ENCODE measurements around the gene ITIH2.
"Not testable (repeated sequence)": the region's sequence is repeated elsewhere in the genome, so short reads cannot be mapped to it uniquely, and the experiment has no call there.

The ITIH2 gene

DNA sequence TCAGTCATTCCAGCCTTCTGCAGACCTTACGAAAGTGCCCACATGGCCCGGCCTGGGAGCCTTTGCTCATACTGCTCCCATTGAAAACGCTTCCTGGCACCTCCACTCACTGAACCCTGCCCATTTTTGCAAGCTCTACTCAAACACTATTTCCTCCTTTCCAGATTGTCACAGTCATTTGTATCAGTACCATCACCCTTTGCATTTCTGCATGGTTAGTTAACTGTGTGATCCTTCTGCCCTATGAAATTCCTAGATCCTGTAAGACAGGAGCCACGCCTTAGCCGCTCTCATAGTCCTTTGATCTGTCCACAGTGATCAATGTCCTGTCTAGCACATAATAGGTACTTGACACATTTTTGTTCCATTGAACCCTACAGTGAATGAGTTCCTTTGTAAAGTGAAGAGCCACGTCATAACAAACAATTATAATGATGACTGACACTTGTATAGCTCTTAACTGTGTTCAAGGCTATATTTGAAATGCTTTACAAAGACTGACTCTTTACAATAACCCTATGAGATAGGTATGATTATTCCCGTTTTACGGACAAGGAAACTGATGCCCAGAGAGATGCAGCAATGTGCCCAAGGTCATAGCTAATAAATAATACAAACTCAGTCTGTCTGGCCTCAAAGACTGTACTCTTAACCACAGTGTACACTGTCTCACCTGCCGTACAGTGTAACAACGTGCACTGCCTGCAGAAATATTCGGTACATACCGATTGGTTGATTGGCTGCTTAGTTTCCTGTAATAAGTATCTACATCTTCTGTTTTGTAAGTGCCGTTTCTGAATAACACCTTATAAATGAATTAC is 16.6 kb upstream of the ITIH2 start:
- no peaks in the 10 kb centered on the region for H3K36me3 Mint-ChIP-seq
- no peak overlapping the region for H3K27ac Mint-ChIP-seq
- H3K4me1 Mint-ChIP-seq, result peaks cover 6% of the 10 kb centered on the region
- H3K9me3 Mint-ChIP-seq, result peaks cover 13% of the 10 kb centered on the region
- H3K4me3 Mint-ChIP-seq, result no peak overlapping the region
- no peak for DNase-seq
- H3K27me3 Mint-ChIP-seq, result peaks cover 19% of the 10 kb centered on the region
- CTCF ChIA-PET, result interaction anchor here (0.6 to 5.0 kb wide), 29 partner anchors 8 to 1616 kb away, joined by 3 to 74 read pairs (median 4); partner anchors contain the start of genes ATP5F1C, ITIH2 and KIN

DNA sequence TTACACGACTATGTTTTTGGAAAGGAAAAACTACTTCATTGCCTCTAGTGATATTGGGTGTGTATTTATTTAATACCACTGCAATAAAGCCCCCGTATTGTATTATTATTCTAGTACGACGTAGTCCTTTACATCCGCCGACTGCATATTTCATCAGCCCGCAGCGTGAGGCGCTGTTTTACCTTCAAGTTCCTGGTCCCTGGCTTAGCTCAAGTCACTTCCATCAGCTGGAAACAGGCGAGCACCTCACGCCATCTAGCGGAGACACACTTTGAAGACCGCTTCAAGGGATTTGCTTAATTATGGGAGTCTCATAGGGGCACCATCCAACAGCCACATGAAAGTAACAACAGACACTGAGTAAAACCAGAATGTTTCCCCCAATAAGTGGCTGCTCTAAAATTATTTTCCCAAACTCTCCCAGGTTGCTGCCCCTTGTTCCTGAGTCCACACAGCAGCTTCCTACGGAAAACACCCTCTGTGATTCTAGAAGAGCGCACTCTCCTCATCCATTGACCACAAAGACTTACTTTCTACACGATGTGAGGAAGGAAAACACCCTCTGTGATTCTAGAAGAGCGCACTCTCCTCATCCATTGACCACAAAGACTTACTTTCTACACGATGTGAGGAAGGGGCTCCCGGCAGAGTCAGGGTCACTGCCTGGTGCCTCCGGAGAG is 15.7 kb upstream of the ITIH2 start:
- CTCF ChIA-PET, result interaction anchor here (0.6 to 5.0 kb wide), 31 partner anchors 9 to 1616 kb away, joined by 3 to 74 read pairs (median 4); partner anchors contain the start of genes ATP5F1C, ITIH2 and KIN
- Mint-ChIP-seq H3K4me3 (no peak overlapping the region), H3K9me3 (peaks cover 13% of the 10 kb centered on the region), H3K27me3 (peaks cover 11% of the 10 kb centered on the region), H3K4me1 (peaks cover 6% of the 10 kb centered on the region), H3K27ac (no peak overlapping the region), H3K36me3 (no peaks in the 10 kb centered on the region)
- DNase-seq, result peak; percentile 87

DNA sequence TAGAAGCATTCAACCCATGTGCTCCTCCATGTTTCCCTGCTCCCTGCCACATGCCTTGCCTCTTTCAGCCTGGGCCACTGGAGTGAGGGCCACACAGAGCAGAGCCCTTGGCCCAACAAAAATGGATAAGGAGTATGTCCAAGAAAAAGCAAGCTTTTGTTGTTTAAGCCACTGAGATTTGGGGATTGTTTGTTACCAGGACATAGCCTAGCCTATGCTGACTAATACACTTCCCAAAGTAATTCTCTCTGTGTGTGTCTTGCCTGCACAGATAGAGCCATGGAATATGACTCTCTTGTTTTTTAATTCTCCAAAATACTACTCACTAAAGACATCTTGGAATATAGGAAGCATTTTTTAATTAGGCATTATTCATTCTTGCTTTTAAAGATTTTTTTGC is 13.5 kb upstream of the ITIH2 start:
- CTCF ChIA-PET, result interaction anchor here (4.2 to 5.0 kb wide), 2 partner anchors 162 to 164 kb away, joined by 18 to 74 read pairs; no protein-coding TSS in a partner anchor
- no peak overlapping the region for H3K4me3 Mint-ChIP-seq
- H3K36me3 Mint-ChIP-seq, result no peaks in the 10 kb centered on the region
- no peak for DNase-seq
- H3K27ac Mint-ChIP-seq, result no peak overlapping the region
- H3K27me3 Mint-ChIP-seq, result peaks cover 16% of the 10 kb centered on the region
- H3K4me1 Mint-ChIP-seq, result peaks cover 6% of the 10 kb centered on the region
- H3K9me3 Mint-ChIP-seq, result peaks cover 18% of the 10 kb centered on the region

DNA sequence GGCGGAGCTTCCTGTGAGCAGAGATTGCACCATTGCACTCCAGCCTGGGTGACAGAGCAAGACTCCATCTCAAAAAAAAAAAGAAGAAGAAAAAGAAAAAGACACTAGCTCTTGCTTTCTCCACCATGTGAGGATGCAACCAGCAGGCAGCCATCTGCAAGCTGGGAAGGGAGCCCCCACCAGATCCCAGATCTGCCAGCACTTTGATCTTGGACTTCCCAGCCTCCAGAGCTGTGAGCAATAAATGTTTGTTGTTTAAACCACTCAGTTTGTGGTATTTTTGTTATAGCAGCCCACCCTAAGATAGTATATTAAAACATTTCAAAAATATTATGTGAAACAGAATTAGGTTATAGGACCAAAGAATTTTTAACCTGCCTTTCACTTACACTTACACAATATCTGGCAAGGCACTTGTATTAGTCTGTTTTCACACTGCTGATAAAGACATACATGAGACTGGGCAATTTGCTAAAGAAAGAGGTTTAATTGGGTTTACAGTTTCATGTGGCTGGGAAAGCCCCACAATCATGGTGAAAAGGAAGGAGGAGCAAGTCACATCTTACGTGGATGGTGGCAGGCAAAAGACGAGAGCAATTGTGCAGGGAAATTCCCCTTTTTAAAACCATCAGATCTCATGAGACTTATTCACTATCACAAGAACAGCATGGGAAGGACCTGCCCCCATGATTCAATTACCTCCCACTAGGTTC is 12.1 kb upstream of the ITIH2 start:
- CTCF ChIA-PET, result interaction anchor here (0.9 kb wide), 1 partner anchor 14 kb away, joined by 3 read pairs; no protein-coding TSS in a partner anchor
- Mint-ChIP-seq H3K9me3 (peaks cover 18% of the 10 kb centered on the region), H3K27me3 (peaks cover 16% of the 10 kb centered on the region)
- not testable (repeated sequence) for H3K4me3 Mint-ChIP-seq, H3K36me3 Mint-ChIP-seq, H3K27ac Mint-ChIP-seq, H3K4me1 Mint-ChIP-seq, DNase-seq

DNA sequence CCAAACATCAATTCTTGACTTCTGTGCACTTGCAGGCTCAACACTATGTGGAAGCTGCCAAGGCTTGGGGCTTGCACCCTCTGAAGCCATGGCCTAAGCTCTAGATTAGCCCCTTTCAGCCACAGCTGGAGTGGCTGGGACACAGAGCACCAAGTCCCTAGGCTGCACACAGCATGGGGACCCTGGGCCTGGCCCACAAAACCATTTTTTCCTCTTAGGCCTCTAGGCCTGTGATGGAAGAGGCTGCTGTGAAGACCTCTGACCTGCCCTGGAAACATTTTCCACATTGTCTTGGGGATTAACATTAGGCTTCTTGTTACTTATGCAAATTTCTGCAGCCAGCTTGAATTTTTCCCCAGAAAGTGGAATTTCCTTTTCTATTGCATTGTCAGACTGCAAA is 10.7 kb upstream of the ITIH2 start:
- H3K27ac Mint-ChIP-seq, H3K27me3 Mint-ChIP-seq, DNase-seq, H3K36me3 Mint-ChIP-seq, H3K4me1 Mint-ChIP-seq, H3K4me3 Mint-ChIP-seq, CTCF ChIA-PET: not testable (repeated sequence)
- H3K9me3 Mint-ChIP-seq, result peaks cover 18% of the 10 kb centered on the region

DNA sequence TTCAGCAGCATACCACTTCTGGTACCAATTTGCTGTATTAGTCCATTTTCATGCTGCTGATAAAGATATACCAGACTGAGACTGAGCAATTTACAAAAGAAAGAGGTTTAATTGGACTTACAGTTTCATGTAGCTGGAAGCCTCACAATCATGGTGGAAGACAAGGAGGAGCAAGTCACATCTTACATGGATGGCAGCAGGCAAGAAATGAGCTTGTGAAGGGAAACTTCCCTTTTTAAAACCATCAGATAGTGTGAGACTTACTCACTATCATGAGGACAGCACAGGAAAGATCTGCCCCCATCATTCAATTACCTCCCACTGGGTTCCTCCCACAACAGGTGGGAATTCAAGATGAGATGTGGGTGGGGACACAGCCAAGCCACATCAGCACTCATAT is 9.9 kb upstream of the ITIH2 start:
- DNase-seq, H3K36me3 Mint-ChIP-seq, H3K4me1 Mint-ChIP-seq, H3K27ac Mint-ChIP-seq, H3K27me3 Mint-ChIP-seq, H3K4me3 Mint-ChIP-seq: not testable (repeated sequence)
- H3K9me3 Mint-ChIP-seq, result peaks cover 18% of the 10 kb centered on the region
- CTCF ChIA-PET, result interaction anchor here (0.7 kb wide), 1 partner anchor 883 kb away, joined by 3 read pairs; no protein-coding TSS in a partner anchor

DNA sequence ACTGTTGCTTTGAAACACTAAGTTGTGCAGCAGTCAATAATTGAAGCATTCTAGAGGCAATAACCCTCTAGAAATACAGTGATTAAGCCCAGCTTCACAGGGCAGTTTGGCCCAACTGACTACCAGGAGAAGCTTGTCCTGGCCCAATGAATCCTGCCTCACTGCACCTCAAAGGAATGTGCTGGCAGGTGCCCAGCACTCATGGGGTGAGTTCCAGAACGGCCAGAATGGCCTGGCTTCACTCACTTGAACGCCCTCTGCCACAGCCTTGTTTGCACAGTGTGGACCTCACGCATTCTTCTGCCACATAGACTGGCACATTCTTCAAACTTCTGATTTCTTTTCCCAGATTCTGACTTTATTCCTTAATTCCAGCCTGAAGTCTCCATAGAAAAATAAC is 6.6 kb upstream of the ITIH2 start:
- CTCF ChIA-PET, result no interaction called here
- no peaks in the 10 kb centered on the region for H3K4me1 Mint-ChIP-seq
- DNase-seq, result no peak
- no peaks in the 10 kb centered on the region for H3K36me3 Mint-ChIP-seq
- H3K27ac Mint-ChIP-seq, result no peak overlapping the region
- H3K4me3 Mint-ChIP-seq, result no peak overlapping the region
- peaks cover 6% of the 10 kb centered on the region for H3K9me3 Mint-ChIP-seq
- H3K27me3 Mint-ChIP-seq, result peaks cover 11% of the 10 kb centered on the region

DNA sequence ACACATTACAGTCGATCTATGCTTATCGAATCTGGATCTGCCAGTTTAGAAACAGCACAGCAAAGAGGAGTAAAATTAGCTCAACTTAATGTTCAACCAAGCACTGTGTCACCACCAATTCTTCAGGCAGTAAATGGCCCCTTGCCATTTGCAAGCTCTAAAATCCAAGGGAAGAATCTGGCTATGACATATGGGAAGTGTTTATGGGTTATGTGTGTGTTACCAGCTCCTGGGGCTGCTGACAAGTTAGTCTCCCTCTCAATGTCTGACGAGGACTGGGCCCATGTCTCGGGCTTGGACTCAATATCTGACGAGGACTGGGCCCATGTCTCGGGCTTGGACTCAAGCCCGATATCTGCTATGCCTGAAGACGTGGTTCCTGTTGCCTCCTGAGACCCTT is 5.7 kb upstream of the ITIH2 start:
- H3K27ac Mint-ChIP-seq, result no peak overlapping the region
- no peak for DNase-seq
- no peaks in the 10 kb centered on the region for H3K36me3 Mint-ChIP-seq
- H3K4me1 Mint-ChIP-seq, result no peaks in the 10 kb centered on the region
- peaks cover 5% of the 10 kb centered on the region for H3K9me3 Mint-ChIP-seq
- CTCF ChIA-PET, result interaction anchor here (2.7 kb wide), 1 partner anchor 10 kb away, joined by 15 read pairs; no protein-coding TSS in a partner anchor
- H3K27me3 Mint-ChIP-seq, result peaks cover 18% of the 10 kb centered on the region
- no peak overlapping the region for H3K4me3 Mint-ChIP-seq

DNA sequence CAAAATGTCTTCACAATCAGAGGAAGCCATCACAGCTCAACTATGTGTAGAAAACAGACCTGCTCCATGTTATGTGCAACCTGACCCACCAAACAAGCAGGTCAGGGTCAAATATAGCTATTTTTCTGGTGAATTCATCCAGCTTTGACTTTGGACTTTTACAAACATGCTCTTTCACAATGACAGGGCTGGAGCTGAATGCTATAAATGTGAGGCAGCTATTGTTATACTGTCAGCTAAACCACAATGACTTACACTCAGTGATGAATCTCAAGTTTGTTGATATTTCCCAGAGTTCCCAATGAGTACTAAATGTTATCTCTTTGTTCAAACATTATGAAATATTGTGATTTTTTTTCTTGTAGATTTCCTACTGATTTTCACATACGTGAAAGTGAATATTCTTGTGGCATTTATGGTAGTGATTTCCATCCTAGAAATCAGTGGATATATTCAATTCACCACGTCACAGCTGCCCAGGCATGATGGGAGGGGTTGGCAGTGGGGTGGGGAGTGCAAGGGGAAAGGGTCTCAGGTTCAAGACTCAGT is 2.5 kb upstream of the ITIH2 start:
- no peaks in the 10 kb centered on the region for H3K9me3 Mint-ChIP-seq
- CTCF ChIA-PET, result no interaction called here
- H3K27me3 Mint-ChIP-seq, result peaks cover 23% of the 10 kb centered on the region
- no peak for DNase-seq
- no peak overlapping the region for H3K4me3 Mint-ChIP-seq
- H3K27ac Mint-ChIP-seq, result no peak overlapping the region
- no peaks in the 10 kb centered on the region for H3K36me3 Mint-ChIP-seq
- no peaks in the 10 kb centered on the region for H3K4me1 Mint-ChIP-seq

DNA sequence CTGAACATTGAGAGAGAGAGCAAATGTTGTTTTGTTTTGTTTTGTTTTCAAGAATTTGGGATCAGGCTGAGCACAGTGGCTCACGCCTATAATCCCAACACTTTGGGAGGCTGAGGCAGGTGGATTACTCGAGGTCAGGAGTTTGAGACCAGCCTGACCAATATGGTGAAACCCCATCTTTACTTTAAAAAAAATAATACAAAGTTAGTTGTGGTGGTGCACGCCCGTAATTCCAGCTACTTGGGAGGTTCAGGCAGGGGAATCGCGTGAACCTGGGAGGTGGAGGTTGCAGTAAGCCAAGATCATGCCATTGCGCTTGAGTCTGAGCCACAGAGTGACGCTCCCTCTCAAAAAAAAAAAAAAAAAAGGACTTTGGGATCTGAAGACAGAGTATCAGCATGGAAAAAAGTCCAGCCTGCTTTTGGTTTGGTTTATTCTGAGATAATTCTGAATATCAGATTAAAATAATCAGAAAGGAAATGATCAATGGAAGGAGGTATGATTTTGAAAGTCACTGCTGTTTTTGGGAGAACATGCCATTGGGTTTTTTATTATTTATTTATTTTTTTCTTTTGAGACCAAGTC is 1.9 kb upstream of the ITIH2 start:
- no peak for DNase-seq
- CTCF ChIA-PET, result no interaction called here
- H3K4me3 Mint-ChIP-seq, result no peak overlapping the region
- peaks cover 26% of the 10 kb centered on the region for H3K27me3 Mint-ChIP-seq
- no peaks in the 10 kb centered on the region for H3K9me3 Mint-ChIP-seq
- H3K36me3 Mint-ChIP-seq, result no peaks in the 10 kb centered on the region
- H3K4me1 Mint-ChIP-seq, result no peaks in the 10 kb centered on the region
- H3K27ac Mint-ChIP-seq, result no peak overlapping the region

DNA sequence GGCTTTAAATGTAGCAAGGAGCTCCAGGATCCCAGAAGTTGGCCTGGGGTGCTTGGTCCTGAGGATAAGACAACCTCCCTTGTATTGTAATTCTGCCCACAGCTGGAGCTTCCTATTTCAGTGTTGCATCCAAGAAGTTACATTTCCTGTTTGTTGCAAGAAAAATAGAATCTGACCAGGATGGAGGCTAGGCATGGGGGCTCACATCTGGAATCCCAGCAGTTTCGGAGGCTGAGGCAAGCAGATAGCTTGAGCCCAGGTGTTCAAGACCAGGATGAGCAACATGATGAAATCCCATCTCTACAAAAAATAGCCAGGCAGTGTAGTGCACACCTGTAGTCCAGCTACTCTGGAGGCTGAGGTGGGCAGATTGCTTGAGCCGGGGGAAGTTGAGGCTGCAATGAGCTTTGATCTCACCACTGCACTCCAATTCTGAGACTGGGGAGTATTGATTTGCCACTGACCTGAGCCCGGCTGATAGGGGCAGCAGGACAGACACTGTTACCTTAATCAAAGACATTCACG is 766 bp upstream of the ITIH2 start:
- no peak overlapping the region for H3K27ac Mint-ChIP-seq
- CTCF ChIA-PET, result interaction anchor here (1.1 kb wide), 1 partner anchor 15 kb away, joined by 3 read pairs; no protein-coding TSS in a partner anchor
- H3K4me3 Mint-ChIP-seq, result no peak overlapping the region
- DNase-seq, result no peak
- H3K27me3 Mint-ChIP-seq, result peaks cover 31% of the 10 kb centered on the region
- H3K4me1 Mint-ChIP-seq, result no peaks in the 10 kb centered on the region
- no peaks in the 10 kb centered on the region for H3K36me3 Mint-ChIP-seq
- no peaks in the 10 kb centered on the region for H3K9me3 Mint-ChIP-seq

DNA sequence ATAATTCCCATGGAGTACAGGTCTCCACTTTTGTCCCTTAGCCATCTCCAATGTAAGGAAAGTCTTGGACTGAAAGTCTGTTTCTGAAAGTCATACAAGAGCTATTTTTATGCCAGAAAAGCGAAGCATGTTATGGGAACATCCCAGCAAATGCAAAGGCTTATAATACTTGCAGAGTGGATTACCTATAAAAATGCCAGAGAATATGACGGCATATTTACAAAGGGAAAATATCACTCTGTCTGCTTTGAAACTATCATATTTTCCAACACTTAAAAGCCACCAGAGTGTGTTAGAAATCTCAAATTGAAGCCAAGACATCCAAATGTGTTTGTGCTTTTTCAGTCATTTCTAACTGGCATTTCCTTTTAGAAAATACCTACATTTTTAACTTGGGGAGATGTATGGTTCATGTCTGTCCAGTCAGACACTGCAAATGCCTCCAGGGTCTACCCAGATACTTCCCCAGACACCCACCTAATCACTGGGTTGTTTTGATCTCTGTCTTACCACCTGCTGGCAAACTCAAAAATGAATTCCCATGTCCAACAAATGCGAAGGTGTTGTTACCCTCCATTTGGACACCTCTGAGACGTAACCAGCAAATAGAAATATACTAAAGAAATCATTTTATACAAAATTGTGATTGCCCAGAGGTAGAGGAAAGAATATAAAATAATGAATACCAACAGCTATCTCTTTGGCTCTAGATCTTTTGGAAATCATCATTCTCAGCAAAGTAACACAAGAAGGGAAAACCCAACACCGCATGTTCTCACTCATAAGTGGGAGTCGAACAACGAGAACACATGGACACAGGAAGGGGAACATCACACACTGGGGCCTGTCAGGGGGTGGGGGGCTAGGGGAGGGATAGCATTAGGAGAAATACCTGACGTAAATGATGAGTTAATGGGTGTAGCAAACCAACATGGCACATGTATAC is 1.2 kb downstream of the ITIH2 start:
- CTCF ChIA-PET, result interaction anchor here (1.1 kb wide), 1 partner anchor 179 kb away, joined by 3 read pairs; no protein-coding TSS in a partner anchor
- Mint-ChIP-seq H3K27ac (no peak overlapping the region), H3K9me3 (no peaks in the 10 kb centered on the region), H3K27me3 (peaks cover 37% of the 10 kb centered on the region), H3K36me3 (no peaks in the 10 kb centered on the region), H3K4me3 (no peak overlapping the region), H3K4me1 (no peaks in the 10 kb centered on the region)
- DNase-seq, result no peak

DNA sequence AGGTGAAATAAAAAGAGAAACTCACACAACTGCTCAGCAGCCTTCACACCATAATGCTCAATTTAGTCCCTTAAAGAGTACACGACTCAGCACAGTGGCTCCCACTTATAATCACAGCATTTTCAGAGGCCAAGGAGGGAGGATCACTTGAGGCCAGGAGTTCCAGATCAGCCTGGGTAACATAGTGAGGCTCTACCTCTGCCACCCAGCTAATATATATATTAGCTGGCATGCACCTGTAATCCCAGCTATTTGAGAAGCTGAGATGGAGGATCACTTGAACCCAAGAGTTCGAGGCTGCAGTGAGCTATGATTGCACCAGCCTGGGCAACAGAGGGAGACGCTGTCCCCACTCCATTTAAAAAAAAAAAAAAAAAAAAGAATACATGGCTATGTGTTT is 2.2 kb downstream of the ITIH2 start:
- no peaks in the 10 kb centered on the region for H3K36me3 Mint-ChIP-seq
- H3K27ac Mint-ChIP-seq, result no peak overlapping the region
- H3K9me3 Mint-ChIP-seq, result no peaks in the 10 kb centered on the region
- CTCF ChIA-PET, result interaction anchor here (0.6 to 0.7 kb wide), 2 partner anchors 14 to 17 kb away, joined by 3 read pairs; no protein-coding TSS in a partner anchor
- no peak for DNase-seq
- no peak overlapping the region for H3K4me3 Mint-ChIP-seq
- H3K4me1 Mint-ChIP-seq, result no peaks in the 10 kb centered on the region
- peaks cover 37% of the 10 kb centered on the region for H3K27me3 Mint-ChIP-seq

Measured in activated naive CD4-positive, alpha-beta T cell treated with anti-CD3 and anti-CD28 coated beads, Interleukin-2, amount 10 ng/mL, durations not matched to agents 7 days and 5 days (primary cell).